ENCODE data around the gene KRT14. TPM values are rescaled to one million over a fixed set of nuclear protein-coding genes. Genes with fewer than 3 reads are reported as not detected.

The KRT14 gene
- total RNA-seq, 3 donors from 2014 or later (not counting 1 experiment from before 2014, with no cell fraction given), result not detected

DNA sequence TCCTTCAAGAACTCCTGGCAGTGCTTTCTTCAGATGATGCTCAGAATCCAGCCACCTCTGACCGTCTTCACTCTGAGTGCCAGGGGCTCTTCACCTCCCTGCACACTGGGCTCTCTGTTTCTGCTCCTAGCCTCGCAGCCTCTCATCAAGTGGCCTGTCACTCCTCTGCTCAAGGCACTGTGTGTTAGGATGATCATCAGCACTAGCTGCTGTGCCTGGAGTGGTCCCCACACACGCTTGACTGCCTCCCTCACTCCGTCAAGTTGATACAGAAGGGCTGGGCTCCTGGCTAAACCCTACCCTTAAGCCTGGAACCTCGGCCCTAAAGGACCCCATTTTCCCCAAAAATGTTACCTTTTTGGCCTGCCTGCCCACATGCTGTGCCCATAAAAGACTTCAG, 30.4 kb downstream of the KRT14 start:
- intact Hi-C loops (cut with micrococcal nuclease), result no loop called here
- no peaks in the 10 kb centered on the region for H3K9me3 Mint-ChIP-seq

DNA sequence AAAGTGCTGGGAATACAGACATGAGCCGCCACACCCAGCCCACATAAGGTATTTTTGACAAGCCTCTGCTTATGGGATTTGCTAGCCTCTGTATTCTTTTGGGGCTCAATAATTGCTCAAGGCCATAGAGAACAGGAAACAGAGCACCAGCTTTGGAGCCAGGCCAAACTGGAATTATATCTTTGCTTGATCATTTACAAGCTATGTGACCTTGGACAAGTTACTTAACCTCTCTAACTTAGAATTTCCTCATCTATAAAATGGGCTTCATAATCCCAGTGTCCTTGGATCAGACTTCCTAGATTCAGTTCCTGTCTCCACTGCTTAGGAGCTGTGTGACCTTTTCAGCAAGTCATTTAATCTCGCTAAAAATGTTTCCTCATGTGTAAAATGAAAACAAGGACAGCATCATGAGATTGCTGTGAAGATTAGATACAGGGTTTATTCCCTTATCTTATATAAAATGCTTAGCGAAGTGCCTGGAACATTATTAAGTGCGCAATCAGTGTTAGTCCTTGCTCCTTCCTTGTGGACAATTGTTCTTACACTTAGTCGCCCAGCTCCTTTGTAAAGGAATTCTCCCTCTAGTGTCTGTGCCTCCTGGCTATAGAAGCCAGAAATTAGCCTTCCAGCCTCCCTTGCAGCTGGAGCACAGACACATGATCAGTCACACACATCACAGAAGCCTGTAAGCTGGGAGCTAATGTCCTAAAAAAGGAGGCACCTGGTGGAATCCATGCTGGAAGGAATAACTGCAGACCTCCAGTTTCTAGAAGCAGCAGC, 31.4 kb downstream of the KRT14 start:
- H3K27ac ChIP-seq (ENCODE audit: low read length), result no peak overlapping the region
- intact Hi-C loops (cut with micrococcal nuclease), result no loop called here
- 69% methylated on average over 5 of the region's 5 CpGs for WGBS (ENCODE audit: insufficient coverage)
- H3K27me3 Mint-ChIP-seq (ENCODE audit: low read depth in 2 of 2), result peaks cover 29 to 51% of the 10 kb centered on the region in 2 donors
- H3K9me3 ChIP-seq (ENCODE audit: control insufficient read depth, insufficient read depth, low read length), result no peaks in the 10 kb centered on the region
- DNase-seq (no peak), ATAC-seq (no peak)
- no peaks in the 10 kb centered on the region for H3K4me1 Mint-ChIP-seq
- no peak overlapping the region for H3K4me3 Mint-ChIP-seq
- H3K27ac Mint-ChIP-seq, result no peak overlapping the region
- no peaks in the 10 kb centered on the region for H3K36me3 Mint-ChIP-seq
- no peaks in the 10 kb centered on the region for H3K36me3 ChIP-seq (ENCODE audit: control insufficient read depth, insufficient read depth, low read length)
- no peak overlapping the region for H3K4me3 ChIP-seq (ENCODE audit: low read length)
- TF ChIP-seq, protein P1, sequence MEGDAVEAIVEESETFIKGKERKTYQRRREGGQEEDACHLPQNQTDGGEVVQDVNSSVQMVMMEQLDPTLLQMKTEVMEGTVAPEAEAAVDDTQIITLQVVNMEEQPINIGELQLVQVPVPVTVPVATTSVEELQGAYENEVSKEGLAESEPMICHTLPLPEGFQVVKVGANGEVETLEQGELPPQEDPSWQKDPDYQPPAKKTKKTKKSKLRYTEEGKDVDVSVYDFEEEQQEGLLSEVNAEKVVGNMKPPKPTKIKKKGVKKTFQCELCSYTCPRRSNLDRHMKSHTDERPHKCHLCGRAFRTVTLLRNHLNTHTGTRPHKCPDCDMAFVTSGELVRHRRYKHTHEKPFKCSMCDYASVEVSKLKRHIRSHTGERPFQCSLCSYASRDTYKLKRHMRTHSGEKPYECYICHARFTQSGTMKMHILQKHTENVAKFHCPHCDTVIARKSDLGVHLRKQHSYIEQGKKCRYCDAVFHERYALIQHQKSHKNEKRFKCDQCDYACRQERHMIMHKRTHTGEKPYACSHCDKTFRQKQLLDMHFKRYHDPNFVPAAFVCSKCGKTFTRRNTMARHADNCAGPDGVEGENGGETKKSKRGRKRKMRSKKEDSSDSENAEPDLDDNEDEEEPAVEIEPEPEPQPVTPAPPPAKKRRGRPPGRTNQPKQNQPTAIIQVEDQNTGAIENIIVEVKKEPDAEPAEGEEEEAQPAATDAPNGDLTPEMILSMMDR (IDR thresholded peaks at IDR 0.05), result no peak
- H3K4me1 ChIP-seq (ENCODE audit: control insufficient read depth, insufficient read depth, low read length), result no peaks in the 10 kb centered on the region
- H3K9me3 Mint-ChIP-seq, result no peaks in the 10 kb centered on the region
- H3K27me3 ChIP-seq (ENCODE audit: control insufficient read depth, insufficient read depth, low read length), result peaks cover 5% of the 10 kb centered on the region

More for the DNA sequence above, 30.4 kb downstream of the KRT14 start:
- Mint-ChIP-seq H3K27ac (no peak overlapping the region), H3K4me3 (no peak overlapping the region), H3K27me3 (ENCODE audit: low read depth in 2 of 2) (peaks cover 29 to 57% of the 10 kb centered on the region in 2 donors), H3K36me3 (no peaks in the 10 kb centered on the region), H3K4me1 (no peaks in the 10 kb centered on the region)
- TF ChIP-seq, protein P1 (IDR thresholded peaks at IDR 0.05), result no peak
- Histone ChIP-seq H3K36me3 (ENCODE audit: control insufficient read depth, insufficient read depth, low read length) (no peaks in the 10 kb centered on the region), H3K27me3 (ENCODE audit: control insufficient read depth, insufficient read depth, low read length) (peaks cover 5% of the 10 kb centered on the region), H3K27ac (ENCODE audit: low read length) (no peak overlapping the region), H3K9me3 (ENCODE audit: control insufficient read depth, insufficient read depth, low read length) (no peaks in the 10 kb centered on the region), H3K4me1 (ENCODE audit: control insufficient read depth, insufficient read depth, low read length) (no peaks in the 10 kb centered on the region), H3K4me3 (ENCODE audit: low read length) (no peak overlapping the region)
- ATAC-seq, result no peak
- WGBS (ENCODE audit: insufficient coverage), result 67% methylated on average over 5 of the region's 5 CpGs
- no peak for DNase-seq

DNA sequence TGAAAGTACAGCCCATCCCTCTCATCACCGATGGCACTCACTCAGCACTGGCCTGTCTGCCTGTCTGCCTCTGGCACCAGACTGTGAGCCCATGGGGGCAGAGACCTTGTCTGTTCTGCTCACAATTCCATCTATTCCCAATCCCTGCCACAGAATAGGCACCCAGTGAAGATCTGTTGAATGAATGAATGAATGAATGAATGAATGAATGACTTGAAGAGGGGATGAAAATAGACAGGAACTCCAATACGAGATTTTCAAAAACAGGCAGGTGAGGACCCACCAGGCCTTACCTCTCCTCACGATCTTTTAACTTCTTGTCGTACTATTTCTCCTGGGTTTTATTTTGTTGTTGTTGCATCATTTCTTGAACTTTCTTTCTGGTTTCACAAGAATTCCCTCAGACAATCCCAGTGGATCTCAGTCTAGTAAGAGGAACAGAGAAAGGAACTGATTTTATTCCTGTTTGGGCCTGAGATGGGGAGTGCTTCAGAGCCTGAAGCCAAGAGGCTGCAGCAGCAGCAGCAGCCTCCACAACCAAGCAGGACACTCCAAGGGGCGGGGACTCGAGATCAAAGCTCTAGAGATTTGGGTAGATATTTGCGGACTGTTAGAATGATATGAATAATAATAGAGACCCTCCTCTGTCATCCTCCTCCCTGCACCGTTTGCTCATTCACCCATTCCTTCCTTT, 32.6 kb downstream of the KRT14 start:
- H3K4me3 ChIP-seq (ENCODE audit: low read length), result no peak overlapping the region
- intact Hi-C loops (cut with micrococcal nuclease), result no loop called here
- TF ChIP-seq, protein P1 (IDR thresholded peaks at IDR 0.05), result no peak
- no peak for DNase-seq
- no peak for ATAC-seq
- peaks cover 5% of the 10 kb centered on the region for H3K27me3 ChIP-seq (ENCODE audit: control insufficient read depth, insufficient read depth, low read length)
- no peak overlapping the region for H3K27ac ChIP-seq (ENCODE audit: low read length)
- Mint-ChIP-seq H3K36me3 (no peaks in the 10 kb centered on the region), H3K4me1 (peaks cover 5% of the 10 kb centered on the region in 2 donors), H3K27me3 (ENCODE audit: low read depth in 2 of 2) (peaks cover 26 to 52% of the 10 kb centered on the region in 2 donors), H3K4me3 (no peak overlapping the region), H3K9me3 (no peaks in the 10 kb centered on the region), H3K27ac (no peak overlapping the region)
- peaks cover 6% of the 10 kb centered on the region for H3K4me1 ChIP-seq (ENCODE audit: control insufficient read depth, insufficient read depth, low read length)
- H3K9me3 ChIP-seq (ENCODE audit: control insufficient read depth, insufficient read depth, low read length), result no peaks in the 10 kb centered on the region
- H3K36me3 ChIP-seq (ENCODE audit: control insufficient read depth, insufficient read depth, low read length), result no peaks in the 10 kb centered on the region
- WGBS (ENCODE audit: insufficient coverage), result 82% methylated on average over 5 of the region's 8 CpGs

Data from natural killer cell (primary cell).